NT2/D1 (cell line): ENCODE measurements around the gene CEP95.

Experiments
- YY1 ChIP-seq: IDR thresholded peaks from 2 replicates; pipeline ENCODE4 v1.6.1; 2011; ENCODE audit not compliant: insufficient read length, insufficient read depth
- ZNF274 ChIP-seq: IDR thresholded peaks from 2 replicates; pipeline ENCODE4 v1.6.1; 2011; ENCODE audit warnings: mild to moderate bottlenecking, low read depth, low read length

GRCh38 chr17:64529221-64529620 is 22.4 kb downstream of the CEP95 start:
- no peak for TF ChIP-seq YY1
- no peak for TF ChIP-seq ZNF274
